Pancreas (tissue), 10 donors: ENCODE results near the gene LHFPL2. TPM values are rescaled to one million over a fixed set of nuclear protein-coding genes. Genes with fewer than 3 reads are reported as not detected.

ENCODE experiments used
- ATAC-seq, 4 donors: fragments of 200-7000 bp; cut with Tn5 transposase; one replicate each; pipeline versions ENCODE4 v1.8.0 to v1.9.1; 2020; ENCODE audit warnings: mild to moderate bottlenecking in 4 of 4, moderate library complexity in 4 of 4
- DNase-seq, 6 donors: peaks; one replicate each; pipeline ENCODE4 v3.0.0-alpha.2; 2020
- FAIRE-seq: peaks from 2 replicates; lab custom pipeline; 2012; peaks lifted over from hg19 to GRCh38; lab: Jason Lieb, UNC
- H3K27ac ChIP-seq, 4 donors: fragments of 200-600 bp; sonication (generic); 1 replicate in 3 of 4; 2 replicates in 1 of 4; pipeline versions ENCODE4 v1.5.0 to v1.8.0; 2020
- H3K27me3 ChIP-seq, 4 donors: fragments of 200-600 bp; one replicate each; pipeline ENCODE4 v1.8.0; 2021
- H3K36me3 ChIP-seq, 3 donors: fragments of 200-600 bp; sonication (generic) in 1 of 3; one replicate each; pipeline versions ENCODE4 v1.5.0 to v1.8.0; 2020 to 2021
- H3K4me1 ChIP-seq, 3 donors: fragments of 200-600 bp; one replicate each; pipeline ENCODE4 v1.8.0; 2021
- H3K4me3 ChIP-seq, 4 donors: fragments of 200-600 bp; sonication (generic) in 2 of 4; one replicate each; pipeline versions ENCODE4 v1.5.0 to v1.8.0; 2020 to 2021
- H3K9me3 ChIP-seq, 4 donors: fragments of 200-600 bp; one replicate each; pipeline ENCODE4 v1.8.0; 2021
- CTCF ChIP-seq, 4 donors: fragments of 200-600 bp; sonication (generic) in 3 of 4; IDR thresholded peaks; one replicate each; pipeline versions ENCODE4 v1.5.0 to v1.8.0; 2021; ENCODE audit warnings: antibody characterized with exemption in 4 of 4
- WGBS, 2 donors: extraction: QIAGEN DNeasy Blood & Tissue Kit; methylation state at CpG; one replicate each; pipeline ENCODE4 v1.1.7; 2013; 5-methylcytosine and 5-hydroxymethylcytosine counted together
- intact Hi-C, 3 donors: fragments of 100-400 bp; cut with DNase I; formaldehyde crosslinking; loops; one replicate each; pipeline versions ENCODE4 v1.11.1 to v1.14.2; 2022
- polyA plus RNA-seq, 2 donors: library from polyadenylated mRNA; stranded (reverse); fragments of 200-250 nt; gene quantifications; one replicate each; pipeline ENCODE4 v1.2.3, GENCODE V29; 2013
- total RNA-seq, 6 donors: library from RNA; stranded (reverse); fragmentation: NEBNext Ultra II Directional in 4 of 6; extraction: Animal tissue kit (Norgen Biotek cat#: 25700) in 4 of 6; gene quantifications; one replicate each; pipeline versions ENCODE4 v1.2.1 to v1.2.4, GENCODE V29; 2021 to 2023
- donor health status: healthy with polysubstance abuse.
- donor health status: DM: no; HTN: no; CAD: no; lungs with moderate emphysema.
- donor health status: DM: no; HTN: no; CAD: no.
- donor health status: control.
- donor health status: control.
- donor health status: Bipolar disorder and iron deficiency.
- donor health status: DM: yes; HTN: yes; CAD: no.
- donor health status: DM: no; HTN: no; CAD: no.
- donor health status: DM: no; HTN: no; CAD: no.
- donor health status: DM: yes; HTN: yes; CAD: no.

Gene LHFPL2
- total and polyA plus RNA-seq, 8 donors, result 4.0 to 28.4 (median 13.0) TPM

GRCh38 chr5:78540335-78541085 lies 108.1 kb downstream of the LHFPL2 start:
- peak overlapping the region in 2 of 4 donors; percentile 10 to 11 for H3K27ac ChIP-seq
- H3K4me3 ChIP-seq, result no peak overlapping the region
- FAIRE-seq (no peak), DNase-seq (no peak), ATAC-seq (peak in 3 of 4 donors; percentile 25 to 57 (median 55))
- H3K9me3 ChIP-seq, result no peaks in the 10 kb centered on the region
- no peaks in the 10 kb centered on the region for H3K36me3 ChIP-seq
- H3K4me1 ChIP-seq, result no peaks in the 10 kb centered on the region
- H3K27me3 ChIP-seq, result no peaks in the 10 kb centered on the region
- no peak for TF ChIP-seq CTCF (IDR thresholded peaks at IDR 0.05)
- WGBS, 2 donors, result 75 to 83% methylated on average over 7 of the region's 7 CpGs
- intact Hi-C loops, result no loop called here

GRCh38 chr5:78538240-78538850 lies 110.2 kb downstream of the LHFPL2 start:
- no peak for FAIRE-seq
- intact Hi-C loops, result no loop called here
- H3K4me1 ChIP-seq, result no peaks in the 10 kb centered on the region

GRCh38 chr5:78537821-78538220 lies 110.8 kb downstream of the LHFPL2 start:
- no peak for FAIRE-seq
- intact Hi-C loops, result no loop called here
- Histone ChIP-seq H3K9me3 (no peaks in the 10 kb centered on the region), H3K27ac (no peak overlapping the region), H3K27me3 (no peaks in the 10 kb centered on the region), H3K4me3 (no peak overlapping the region), H3K4me1 (no peaks in the 10 kb centered on the region), H3K36me3 (no peaks in the 10 kb centered on the region)
- WGBS, 2 donors, result 54 to 60% methylated on average over 5 of the region's 5 CpGs
- no peak for DNase-seq
- ATAC-seq, result peak; percentile 65 to 84 (median 73)
- TF ChIP-seq CTCF (IDR thresholded peaks at IDR 0.05), result peak in 2 of 4 donors; percentile 25 to 31

More at GRCh38 chr5:78538240-78538850, 110.2 kb downstream of the LHFPL2 start:
- Histone ChIP-seq H3K27ac (no peak overlapping the region), H3K36me3 (no peaks in the 10 kb centered on the region), H3K4me3 (no peak overlapping the region), H3K9me3 (no peaks in the 10 kb centered on the region), H3K27me3 (no peaks in the 10 kb centered on the region)
- TF ChIP-seq CTCF (IDR thresholded peaks at IDR 0.05), result no peak
- ATAC-seq (peak in 3 of 4 donors; percentile 8 to 55 (median 15)), DNase-seq (no peak)
- WGBS, 2 donors, result 56 to 65% methylated on average over 3 of the region's 3 CpGs

- intact Hi-C loops, result no loop called here
- no peaks in the 10 kb centered on the region for H3K4me1 ChIP-seq
- ATAC-seq, result no peak
- H3K27ac ChIP-seq, result no peak overlapping the region
- no peaks in the 10 kb centered on the region for H3K36me3 ChIP-seq
- TF ChIP-seq CTCF (IDR thresholded peaks at IDR 0.05), result no peak
- DNase-seq, result no peak
- no peak for FAIRE-seq
- WGBS, 2 donors, result 76 to 82% methylated on average over 5 of the region's 5 CpGs
- H3K4me3 ChIP-seq, result no peak overlapping the region
- no peaks in the 10 kb centered on the region for H3K9me3 ChIP-seq
- no peaks in the 10 kb centered on the region for H3K27me3 ChIP-seq
These were observed 111.2 kb downstream of the LHFPL2 start for GRCh38 chr5:78537411-78537810.
